ENCODE measurements around the gene CSNK1A1L. TPM values are rescaled to one million over a fixed set of nuclear protein-coding genes. Genes with fewer than 3 reads are reported as not detected.

CSNK1A1L gene
- total and polyA plus RNA-seq, 10 of the 15 experiments (the other 5 are each of a cell fraction or from before 2014, with no cell fraction given), result not detected

GRCh38 chr13:37134411-37135041 is 29.1 kb upstream of the CSNK1A1L start:
- H3K36me3 ChIP-seq (ENCODE audit: control insufficient read depth in 2 of 2, insufficient read depth in 2 of 2, low read length in 1 of 2), result no peaks in the 10 kb centered on the region
- H4K20me1 ChIP-seq (ENCODE audit: control insufficient read depth, insufficient read depth), result no peaks in the 10 kb centered on the region
- 31% methylated on average over 6 of the region's 6 CpGs for WGBS (ENCODE audit: insufficient coverage, insufficient replicate concordance, low lambda C conversion rate, missing lambda C conversion rate)
- no peak overlapping the region for H2AFZ ChIP-seq (ENCODE audit: control insufficient read depth, low read depth, low read length)
- H3K79me2 ChIP-seq (ENCODE audit: control insufficient read depth, insufficient read depth, low read length), result no peaks in the 10 kb centered on the region
- no TSS peak for BruUV-seq (replicated peaks)
- H3K27me3 ChIP-seq (replicated peaks in 1 of 2; ENCODE audit: control insufficient read depth in 2 of 2, insufficient read depth in 2 of 2, low read length in 1 of 2), result no peaks in the 10 kb centered on the region
- H3K9ac ChIP-seq (ENCODE audit: control insufficient read depth, insufficient read depth, low read length), result no peak overlapping the region
- no peak overlapping the region for H3K4me3 ChIP-seq
- ChIA-PET SMC1A (ENCODE audit: uncharacterized antibody, unreplicated experiment) (no interaction called here), RAD21 (ENCODE audit: unreplicated experiment) (no interaction called here), CTCF (no interaction called here), POLR2A (no interaction called here)
- FAIRE-seq, result no peak
- TF ChIP-seq BMI1 (IDR thresholded peaks at IDR 0.05; ENCODE audit: borderline replicate concordance) (no peak), MLLT1 (IDR thresholded peaks at IDR 0.05) (no peak), CTCF (IDR thresholded peaks at IDR 0.05 in 2 of 3, conservative IDR thresholded peaks at IDR 0.05 in 1 of 3; ENCODE audit: control insufficient read depth in 2 of 3, extremely low read depth in 1 of 3, insufficient read depth in 1 of 3, low read depth in 3 of 3, low read length in 3 of 3) (no peak), ZBTB40 (IDR thresholded peaks at IDR 0.05; ENCODE audit: borderline replicate concordance) (no peak), SMAD5 (IDR thresholded peaks at IDR 0.05; ENCODE audit: low read depth) (no peak), MEF2B (IDR thresholded peaks at IDR 0.05; ENCODE audit: partially characterized antibody, poor library complexity, severe bottlenecking) (no peak), TBL1XR1 (IDR thresholded peaks at IDR 0.05; ENCODE audit: low read depth, low read length) (no peak), NFYB (IDR thresholded peaks at IDR 0.05; ENCODE audit: insufficient read depth, low read depth, low read length) (no peak), STAT3 (IDR thresholded peaks at IDR 0.05; ENCODE audit: low read depth, low read length) (no peak), YY1 (IDR thresholded peaks at IDR 0.05; ENCODE audit: low read depth, low read length) (no peak)
- no peak for ATAC-seq
- no peak overlapping the region for H3K4me2 ChIP-seq (ENCODE audit: control insufficient read depth, insufficient read depth)
- no peaks in the 10 kb centered on the region for H3K9me3 ChIP-seq (replicated peaks; ENCODE audit: control insufficient read depth, insufficient read depth, low read length)
- no peak overlapping the region for H3K27ac ChIP-seq (ENCODE audit: control insufficient read depth, insufficient read depth)
- in situ Hi-C loops (cut with MboI) (no loop called here), intact Hi-C loops (cut with micrococcal nuclease; ENCODE audit: unreplicated experiment) (no loop called here)
- no peaks in the 10 kb centered on the region for H3K4me1 ChIP-seq (ENCODE audit: control insufficient read depth, insufficient read depth, low read length)
- no peak for DNase-seq (ENCODE audit: low read depth, low spot score)
